ENCODE results near the gene MDFIC. TPM values are rescaled to one million over a fixed set of nuclear protein-coding genes. Genes with fewer than 3 reads are reported as not detected.

MDFIC gene
- total RNA-seq, 1 donor from 2014 or later: 25.2 TPM

GRCh38 chr7:114903131-114903530 lies 18.8 kb upstream of the MDFIC start:
- Mint-ChIP-seq H3K27ac (no peak overlapping the region), H3K9me3 (peaks cover 24% of the 10 kb centered on the region), H3K36me3 (no peaks in the 10 kb centered on the region), H3K4me1 (peaks cover 6% of the 10 kb centered on the region), H3K27me3 (ENCODE audit: low read depth) (no peaks in the 10 kb centered on the region), H3K4me3 (no peak overlapping the region)
- DNase-seq (ENCODE audit: low spot score in 2 of 2, unreplicated experiment in 2 of 2): no peak
- TF ChIP-seq CTCF (IDR thresholded peaks at IDR 0.05; ENCODE audit: unreplicated experiment): no peak

GRCh38 chr7:114910787-114911186 lies 11.1 kb upstream of the MDFIC start:
- H3K27ac Mint-ChIP-seq: no peak overlapping the region
- no peaks in the 10 kb centered on the region for H3K36me3 Mint-ChIP-seq
- no peak for DNase-seq (ENCODE audit: low spot score in 2 of 2, unreplicated experiment in 2 of 2)
- TF ChIP-seq CTCF (IDR thresholded peaks at IDR 0.05; ENCODE audit: unreplicated experiment): no peak
- H3K27me3 Mint-ChIP-seq (ENCODE audit: low read depth): no peaks in the 10 kb centered on the region
- H3K4me3 Mint-ChIP-seq: no peak overlapping the region
- no peaks in the 10 kb centered on the region for H3K4me1 Mint-ChIP-seq
- peaks cover 14% of the 10 kb centered on the region for H3K9me3 Mint-ChIP-seq

GRCh38 chr7:114911411-114911810 lies 10.5 kb upstream of the MDFIC start:
- no peak for TF ChIP-seq CTCF (IDR thresholded peaks at IDR 0.05; ENCODE audit: unreplicated experiment)
- Mint-ChIP-seq H3K4me3 (no peak overlapping the region), H3K36me3 (no peaks in the 10 kb centered on the region), H3K27ac (no peak overlapping the region), H3K27me3 (ENCODE audit: low read depth) (no peaks in the 10 kb centered on the region), H3K9me3 (peaks cover 14% of the 10 kb centered on the region), H3K4me1 (peaks cover under 1% of the 10 kb centered on the region)
- DNase-seq (ENCODE audit: low spot score in 2 of 2, unreplicated experiment in 2 of 2): no peak

GRCh38 chr7:114916261-114916892 lies 5.5 kb upstream of the MDFIC start:
- peaks cover 4% of the 10 kb centered on the region for H3K9me3 Mint-ChIP-seq
- H3K27me3 Mint-ChIP-seq (ENCODE audit: low read depth): no peaks in the 10 kb centered on the region
- H3K36me3 Mint-ChIP-seq: no peaks in the 10 kb centered on the region
- H3K27ac Mint-ChIP-seq: no peak overlapping the region
- TF ChIP-seq CTCF (IDR thresholded peaks at IDR 0.05; ENCODE audit: unreplicated experiment): no peak
- no peak overlapping the region for H3K4me3 Mint-ChIP-seq
- no peak for DNase-seq (ENCODE audit: low spot score in 2 of 2, unreplicated experiment in 2 of 2)
- peaks cover 9% of the 10 kb centered on the region for H3K4me1 Mint-ChIP-seq

- Mint-ChIP-seq H3K27ac (no peak overlapping the region), H3K4me1 (peaks cover 12% of the 10 kb centered on the region), H3K4me3 (no peak overlapping the region), H3K27me3 (ENCODE audit: low read depth) (no peaks in the 10 kb centered on the region), H3K36me3 (no peaks in the 10 kb centered on the region), H3K9me3 (peaks cover 3% of the 10 kb centered on the region)
- no peak for TF ChIP-seq CTCF (IDR thresholded peaks at IDR 0.05; ENCODE audit: unreplicated experiment)
- DNase-seq (ENCODE audit: low spot score in 2 of 2, unreplicated experiment in 2 of 2): no peak
Measured at GRCh38 chr7:114917211-114917839, 4.6 kb upstream of the MDFIC start.
